Measurements from ENCODE around the gene SLC16A7.

DNA sequence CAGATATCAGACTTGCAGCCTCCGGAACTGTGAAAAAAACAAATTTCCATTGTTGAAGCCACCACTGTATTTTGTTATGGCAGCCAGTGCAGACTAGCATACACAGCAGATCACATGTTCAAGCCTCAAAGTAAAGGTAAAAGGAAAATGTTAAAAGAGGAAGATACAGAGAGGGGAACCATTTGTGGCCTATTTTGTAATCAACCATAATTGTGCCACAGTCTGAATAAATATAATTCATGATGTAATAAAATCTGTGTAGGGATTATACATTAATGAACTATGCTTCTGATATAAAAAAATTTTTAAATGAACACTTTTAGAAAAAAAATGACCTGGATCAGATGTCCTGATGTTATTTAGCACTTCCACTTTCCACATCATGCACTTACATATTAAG is 79.6 kb downstream of the SLC16A7 start:
- TF ChIP-seq, protein P1, sequence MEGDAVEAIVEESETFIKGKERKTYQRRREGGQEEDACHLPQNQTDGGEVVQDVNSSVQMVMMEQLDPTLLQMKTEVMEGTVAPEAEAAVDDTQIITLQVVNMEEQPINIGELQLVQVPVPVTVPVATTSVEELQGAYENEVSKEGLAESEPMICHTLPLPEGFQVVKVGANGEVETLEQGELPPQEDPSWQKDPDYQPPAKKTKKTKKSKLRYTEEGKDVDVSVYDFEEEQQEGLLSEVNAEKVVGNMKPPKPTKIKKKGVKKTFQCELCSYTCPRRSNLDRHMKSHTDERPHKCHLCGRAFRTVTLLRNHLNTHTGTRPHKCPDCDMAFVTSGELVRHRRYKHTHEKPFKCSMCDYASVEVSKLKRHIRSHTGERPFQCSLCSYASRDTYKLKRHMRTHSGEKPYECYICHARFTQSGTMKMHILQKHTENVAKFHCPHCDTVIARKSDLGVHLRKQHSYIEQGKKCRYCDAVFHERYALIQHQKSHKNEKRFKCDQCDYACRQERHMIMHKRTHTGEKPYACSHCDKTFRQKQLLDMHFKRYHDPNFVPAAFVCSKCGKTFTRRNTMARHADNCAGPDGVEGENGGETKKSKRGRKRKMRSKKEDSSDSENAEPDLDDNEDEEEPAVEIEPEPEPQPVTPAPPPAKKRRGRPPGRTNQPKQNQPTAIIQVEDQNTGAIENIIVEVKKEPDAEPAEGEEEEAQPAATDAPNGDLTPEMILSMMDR (conservative IDR thresholded peaks at IDR 0.05; ENCODE audit: low read length), result no peak
- TF ChIP-seq EZH2phosphoT487 (IDR thresholded peaks at IDR 0.05; ENCODE audit: borderline replicate concordance, low read depth, low read length), result no peak

Data from OCI-LY7 (cell line).